ENCODE measurements around the gene PLAAT3.

DNA sequence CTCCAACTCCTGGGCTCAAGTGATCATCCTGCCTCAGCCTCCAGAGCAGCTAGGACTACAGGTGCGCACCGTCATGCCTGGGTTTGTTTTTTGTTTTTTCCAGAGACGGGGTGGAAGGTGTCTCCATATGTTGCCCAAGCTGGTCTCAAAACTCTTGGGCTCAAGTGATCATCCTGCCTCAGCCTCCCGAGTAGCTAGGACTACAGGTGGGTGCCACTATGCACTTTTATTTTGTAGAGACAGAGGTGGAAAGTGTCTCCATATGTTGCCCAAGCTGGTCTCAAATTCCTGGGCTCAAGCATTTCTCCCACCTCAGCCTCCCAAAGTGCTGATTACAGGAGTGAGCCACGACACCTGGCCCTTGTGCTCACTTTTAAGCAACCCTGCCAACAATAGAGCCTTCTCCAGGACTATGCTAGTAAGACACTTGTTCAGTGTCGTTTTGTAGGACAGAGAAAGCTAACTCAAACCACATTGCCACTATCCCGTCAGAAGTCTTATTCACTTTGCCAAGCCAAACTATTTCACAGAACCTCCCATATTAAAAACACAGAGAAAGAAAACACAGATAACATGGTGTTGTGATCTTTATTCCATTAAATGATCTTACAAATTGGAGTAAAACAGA is 9.4 kb upstream of the PLAAT3 start:
- TF ChIP-seq, protein P1, sequence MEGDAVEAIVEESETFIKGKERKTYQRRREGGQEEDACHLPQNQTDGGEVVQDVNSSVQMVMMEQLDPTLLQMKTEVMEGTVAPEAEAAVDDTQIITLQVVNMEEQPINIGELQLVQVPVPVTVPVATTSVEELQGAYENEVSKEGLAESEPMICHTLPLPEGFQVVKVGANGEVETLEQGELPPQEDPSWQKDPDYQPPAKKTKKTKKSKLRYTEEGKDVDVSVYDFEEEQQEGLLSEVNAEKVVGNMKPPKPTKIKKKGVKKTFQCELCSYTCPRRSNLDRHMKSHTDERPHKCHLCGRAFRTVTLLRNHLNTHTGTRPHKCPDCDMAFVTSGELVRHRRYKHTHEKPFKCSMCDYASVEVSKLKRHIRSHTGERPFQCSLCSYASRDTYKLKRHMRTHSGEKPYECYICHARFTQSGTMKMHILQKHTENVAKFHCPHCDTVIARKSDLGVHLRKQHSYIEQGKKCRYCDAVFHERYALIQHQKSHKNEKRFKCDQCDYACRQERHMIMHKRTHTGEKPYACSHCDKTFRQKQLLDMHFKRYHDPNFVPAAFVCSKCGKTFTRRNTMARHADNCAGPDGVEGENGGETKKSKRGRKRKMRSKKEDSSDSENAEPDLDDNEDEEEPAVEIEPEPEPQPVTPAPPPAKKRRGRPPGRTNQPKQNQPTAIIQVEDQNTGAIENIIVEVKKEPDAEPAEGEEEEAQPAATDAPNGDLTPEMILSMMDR (IDR thresholded peaks at IDR 0.05), result no peak
- no peak for TF ChIP-seq POLR2A (IDR thresholded peaks at IDR 0.05)

Measured in adrenal gland (tissue), 5 donors.